Measurements from ENCODE around the gene PDX1. TPM values are rescaled to one million over a fixed set of nuclear protein-coding genes. Genes with fewer than 3 reads are reported as not detected.
A peak's percentile ranks its signal among the peaks of the same experiment; 100 is the strongest.

PDX1 gene
- total RNA-seq, 4 donors from 2014 or later: not detected

DNA sequence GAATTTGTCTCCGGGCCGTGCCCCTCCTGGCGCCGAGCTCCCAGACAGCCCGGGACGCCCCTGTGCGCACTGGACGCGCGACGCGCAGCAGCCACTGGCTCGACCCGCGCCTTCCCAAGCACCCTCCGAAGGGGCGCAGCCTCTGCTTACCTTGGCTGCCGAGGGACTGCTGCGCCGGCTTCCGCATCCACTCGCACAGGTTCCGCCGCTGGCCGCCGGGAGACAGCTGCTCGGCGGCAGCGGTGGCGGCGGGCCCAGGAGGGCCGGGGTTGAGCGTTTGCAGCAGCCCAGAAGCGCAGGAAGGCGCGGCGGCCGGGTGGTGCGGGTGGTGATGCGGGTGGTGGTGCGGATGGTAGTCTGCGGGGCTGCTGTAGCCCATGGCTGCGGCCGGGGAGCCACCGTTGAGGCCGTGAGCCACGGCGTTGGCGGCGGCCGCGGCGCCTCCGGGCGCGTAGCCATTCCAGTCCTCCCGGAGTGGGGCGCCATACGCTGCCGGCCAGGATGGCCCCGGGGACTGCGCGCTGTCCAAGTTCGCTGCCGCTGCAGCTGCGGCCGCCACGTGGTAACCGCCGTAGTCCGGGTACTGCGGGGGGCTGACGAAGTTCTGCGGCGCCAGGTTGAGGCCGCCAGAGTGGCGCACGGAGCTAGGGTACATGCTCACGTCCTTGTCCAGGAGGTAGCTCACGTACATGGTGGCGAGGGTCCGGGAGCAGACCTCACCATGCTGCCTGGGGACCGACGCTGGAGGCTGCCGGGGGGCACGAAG lies 48.7 kb downstream of the PDX1 start:
- H3K9me3 ChIP-seq: no peaks in the 10 kb centered on the region
- WGBS: no CpG with 5 or more reads among the region's 86 CpGs

DNA sequence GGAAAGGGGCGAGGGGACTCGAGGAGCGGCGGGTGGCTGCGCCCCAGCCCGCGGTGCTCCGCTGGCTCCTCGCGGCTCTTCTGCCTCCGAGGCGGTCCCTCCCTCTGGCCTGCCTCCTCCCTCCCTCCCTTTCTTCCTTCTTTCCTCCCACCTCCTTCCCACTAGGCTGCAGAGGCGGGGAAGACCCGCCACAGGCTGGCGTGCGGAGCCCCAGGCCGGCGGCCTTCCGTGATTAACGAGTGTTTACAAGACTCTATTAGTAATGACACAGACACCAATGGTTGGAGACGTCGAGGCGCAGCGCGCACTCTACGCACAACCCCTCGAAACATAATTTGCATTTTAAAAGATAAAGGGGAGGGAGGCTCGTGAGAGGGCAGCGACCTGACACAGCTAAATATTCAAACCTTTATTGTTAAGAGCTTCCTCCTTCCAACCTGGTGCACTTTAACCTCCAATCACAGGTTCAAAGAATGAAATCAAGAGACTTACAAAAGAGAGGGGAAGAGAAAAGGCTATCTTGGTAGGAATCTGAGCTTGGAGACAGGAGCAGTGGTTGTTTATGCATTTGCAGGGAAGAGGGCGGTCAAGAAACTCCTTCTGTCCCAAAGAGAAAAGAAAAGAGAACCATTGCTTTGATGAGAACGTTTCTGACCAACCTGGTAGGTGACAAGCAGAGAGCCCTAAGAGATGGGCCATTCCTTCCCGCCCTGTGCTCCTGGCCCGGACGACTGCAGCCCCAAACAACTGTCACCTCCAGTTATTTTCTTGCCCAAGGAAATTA lies 49.5 kb downstream of the PDX1 start, which contains the start of gene CDX2:
TSS of gene CDX2 (minus strand) at position 234 of the 784 bp plus-strand sequence. CDS start 309 bp downstream, outside the sequence.
- peak in 1 of 2 donors; percentile 59 for DNase-seq (ENCODE audit: low spot score in 2 of 2)
- peak within 1 kb of the TSS; percentile 26 for H3K4me3 ChIP-seq

More for the DNA sequence above, 48.7 kb downstream of the PDX1 start:
- peaks cover 98% of the 10 kb centered on the region for H3K27me3 ChIP-seq
- peak overlapping the region; percentile 26 for H3K4me3 ChIP-seq
- H3K36me3 ChIP-seq: no peaks in the 10 kb centered on the region
- H3K4me1 ChIP-seq: peaks cover 30% of the 10 kb centered on the region
- TF ChIP-seq EP300 (IDR thresholded peaks at IDR 0.05): no peak
- DNase-seq (ENCODE audit: low spot score in 2 of 2): peak in 1 of 2 donors; percentile 55
- no peak overlapping the region for H3K27ac ChIP-seq

DNA sequence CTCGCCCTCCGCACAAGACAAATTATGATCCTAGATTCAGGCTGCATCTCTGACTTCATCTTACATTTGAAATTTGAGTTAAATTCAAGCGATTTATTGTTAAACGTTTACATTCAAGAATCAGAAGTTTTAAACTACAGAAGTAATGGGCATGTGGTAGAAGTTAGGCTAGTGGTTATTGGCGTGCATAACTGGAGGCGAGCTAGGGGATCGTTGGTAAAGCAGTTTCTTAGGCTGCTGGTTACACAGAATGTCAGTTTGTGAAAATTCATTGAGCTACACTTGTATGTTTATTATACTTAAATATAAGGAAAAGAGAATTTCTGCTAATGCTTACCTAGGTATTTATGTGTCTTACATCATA lies 50.0 kb downstream of the PDX1 start:
- whole genome bisulfite sequencing: 19% methylated on average over 7 of the region's 7 CpGs
- H3K27me3 ChIP-seq: peaks cover 100% of the 10 kb centered on the region
- H3K4me3 ChIP-seq: no peak overlapping the region
- H3K36me3 ChIP-seq: no peaks in the 10 kb centered on the region
- DNase-seq (ENCODE audit: low spot score in 2 of 2): no peak
- TF ChIP-seq POLR2AphosphoS5 (IDR thresholded peaks at IDR 0.05) (no peak), POLR2A (IDR thresholded peaks at IDR 0.05) (no peak), EP300 (IDR thresholded peaks at IDR 0.05) (no peak)
- TF ChIP-seq, protein P1, sequence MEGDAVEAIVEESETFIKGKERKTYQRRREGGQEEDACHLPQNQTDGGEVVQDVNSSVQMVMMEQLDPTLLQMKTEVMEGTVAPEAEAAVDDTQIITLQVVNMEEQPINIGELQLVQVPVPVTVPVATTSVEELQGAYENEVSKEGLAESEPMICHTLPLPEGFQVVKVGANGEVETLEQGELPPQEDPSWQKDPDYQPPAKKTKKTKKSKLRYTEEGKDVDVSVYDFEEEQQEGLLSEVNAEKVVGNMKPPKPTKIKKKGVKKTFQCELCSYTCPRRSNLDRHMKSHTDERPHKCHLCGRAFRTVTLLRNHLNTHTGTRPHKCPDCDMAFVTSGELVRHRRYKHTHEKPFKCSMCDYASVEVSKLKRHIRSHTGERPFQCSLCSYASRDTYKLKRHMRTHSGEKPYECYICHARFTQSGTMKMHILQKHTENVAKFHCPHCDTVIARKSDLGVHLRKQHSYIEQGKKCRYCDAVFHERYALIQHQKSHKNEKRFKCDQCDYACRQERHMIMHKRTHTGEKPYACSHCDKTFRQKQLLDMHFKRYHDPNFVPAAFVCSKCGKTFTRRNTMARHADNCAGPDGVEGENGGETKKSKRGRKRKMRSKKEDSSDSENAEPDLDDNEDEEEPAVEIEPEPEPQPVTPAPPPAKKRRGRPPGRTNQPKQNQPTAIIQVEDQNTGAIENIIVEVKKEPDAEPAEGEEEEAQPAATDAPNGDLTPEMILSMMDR (IDR thresholded peaks at IDR 0.05): no peak
- peaks cover 30% of the 10 kb centered on the region for H3K4me1 ChIP-seq
- no peaks in the 10 kb centered on the region for H3K9me3 ChIP-seq
- no peak overlapping the region for H3K27ac ChIP-seq

More for the DNA sequence above, 49.5 kb downstream of the PDX1 start, which contains the start of gene CDX2:
- Histone ChIP-seq H3K36me3 (no peaks in the 10 kb centered on the region), H3K4me1 (peaks cover 30% of the 10 kb centered on the region), H3K9me3 (no peaks in the 10 kb centered on the region), H3K27ac (no peak within 1 kb of the TSS), H3K27me3 (peaks cover 100% of the 10 kb centered on the region)
- TF ChIP-seq, protein P1 (IDR thresholded peaks at IDR 0.05): no peak
- no peak for TF ChIP-seq POLR2A (IDR thresholded peaks at IDR 0.05)
- TF ChIP-seq POLR2AphosphoS5 (IDR thresholded peaks at IDR 0.05): no peak
- TF ChIP-seq EP300 (IDR thresholded peaks at IDR 0.05): no peak
- 7% methylated on average over 25 of the region's 34 CpGs for WGBS

DNA sequence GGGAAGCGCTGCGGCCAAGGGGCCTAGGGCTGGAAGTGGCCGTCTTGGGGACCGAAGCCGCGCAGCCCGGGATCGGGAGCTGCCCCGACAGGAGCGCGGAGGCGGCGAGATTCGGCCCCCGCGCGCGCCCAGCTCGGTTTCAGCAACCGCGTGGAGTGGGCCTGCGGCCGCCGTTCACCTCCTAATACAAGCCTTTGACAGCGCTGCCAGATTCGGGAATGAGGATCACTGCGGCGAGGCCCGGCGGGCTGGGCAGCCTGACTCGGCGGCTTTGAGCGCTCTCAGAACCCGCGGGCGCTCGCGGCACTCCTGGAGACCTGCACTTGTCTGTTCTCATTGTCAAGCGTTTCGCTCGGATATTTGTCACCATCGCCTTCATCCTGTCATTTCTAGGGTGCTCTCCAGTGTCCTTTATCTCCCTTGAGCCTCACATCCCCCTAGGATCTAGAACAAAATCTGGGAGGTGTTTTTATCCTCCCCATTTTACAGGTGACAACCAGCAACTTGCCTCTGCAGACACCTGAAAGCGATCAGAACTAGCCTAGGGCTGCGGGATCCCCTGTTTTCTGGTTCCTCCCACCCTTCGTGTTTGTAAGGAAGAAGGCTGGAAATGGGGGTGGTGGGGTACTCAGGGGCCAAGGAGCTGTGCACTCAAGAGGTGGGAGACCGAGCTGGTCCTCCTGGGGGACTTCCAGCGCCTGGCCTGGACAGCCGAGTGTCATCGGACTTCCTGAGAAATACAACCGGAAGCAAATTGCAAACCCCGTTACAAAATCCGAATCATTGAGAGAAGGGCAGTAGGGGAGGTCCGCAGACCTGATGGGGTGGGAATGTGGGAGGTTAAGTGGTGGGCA lies 50.8 kb downstream of the PDX1 start:
- peaks cover 100% of the 10 kb centered on the region for H3K27me3 ChIP-seq
- H3K4me1 ChIP-seq: peaks cover 32% of the 10 kb centered on the region
- TF ChIP-seq POLR2A (IDR thresholded peaks at IDR 0.05) (no peak), POLR2AphosphoS5 (IDR thresholded peaks at IDR 0.05) (no peak), EP300 (IDR thresholded peaks at IDR 0.05) (no peak)
- TF ChIP-seq, protein P1 (IDR thresholded peaks at IDR 0.05): no peak
- DNase-seq (ENCODE audit: low spot score in 2 of 2): peak in 1 of 2 donors; percentile 56
- WGBS: 7% methylated on average over 30 of the region's 53 CpGs
- H3K36me3 ChIP-seq: no peaks in the 10 kb centered on the region
- no peak overlapping the region for H3K4me3 ChIP-seq
- H3K27ac ChIP-seq: no peak overlapping the region
- H3K9me3 ChIP-seq: no peaks in the 10 kb centered on the region

DNA sequence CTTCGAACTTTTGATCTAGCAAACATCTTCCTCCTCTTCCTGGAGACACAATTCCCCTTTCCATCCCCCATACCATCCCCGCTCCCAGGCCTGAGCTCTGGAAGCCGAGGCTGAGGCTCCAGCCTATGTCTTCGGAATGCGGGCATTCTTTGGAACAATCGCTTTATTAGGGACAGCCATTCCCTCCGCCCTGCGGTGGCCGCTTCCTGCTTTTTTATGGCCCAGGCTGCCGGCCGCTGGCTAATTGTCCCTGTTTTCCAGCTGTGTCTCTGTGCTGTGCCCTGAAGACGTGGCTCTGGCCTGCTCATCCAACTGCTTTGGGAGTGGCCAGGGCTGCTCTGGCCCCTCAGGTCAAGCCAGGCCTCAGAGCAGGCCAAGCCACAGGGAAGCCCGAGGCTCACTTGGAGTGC lies 51.4 kb downstream of the PDX1 start:
- WGBS: 57% methylated on average over 12 of the region's 13 CpGs
- no peaks in the 10 kb centered on the region for H3K9me3 ChIP-seq
- peaks cover 100% of the 10 kb centered on the region for H3K27me3 ChIP-seq
- no peak overlapping the region for H3K4me3 ChIP-seq
- H3K36me3 ChIP-seq: no peaks in the 10 kb centered on the region
- H3K4me1 ChIP-seq: peaks cover 34% of the 10 kb centered on the region
- TF ChIP-seq EP300 (IDR thresholded peaks at IDR 0.05) (no peak), POLR2A (IDR thresholded peaks at IDR 0.05) (no peak), POLR2AphosphoS5 (IDR thresholded peaks at IDR 0.05) (no peak)
- TF ChIP-seq, protein P1 (IDR thresholded peaks at IDR 0.05): no peak
- no peak overlapping the region for H3K27ac ChIP-seq
- peak in 1 of 2 donors; percentile 24 for DNase-seq (ENCODE audit: low spot score in 2 of 2)
